K562 (cell line): ENCODE measurements around the gene USH2A. TPM values are rescaled to one million over a fixed set of nuclear protein-coding genes. Genes with fewer than 3 reads are reported as not detected.

Experiments
- ATAC-seq: fragments of 200-7000 bp; cut with Tn5 transposase; 3 replicates; pipeline ENCODE4 v1.9.1; 2020; ENCODE audit warnings: moderate library complexity
- BruUV-seq: library from RNA; stranded (reverse); fragments of 400-500 nt; replicated peaks from 2 replicates; lab custom pipeline; 2021; lab: Mats Ljungman, UMichigan
- CTCF ChIA-PET: fragments of 300-600 bp; formaldehyde crosslinking; extraction: SDS; loops from one replicate; lab custom pipeline; 2021; ENCODE audit warnings: low intra/inter-chr PET ratio; lab: Yijun Ruan, JAX
- POLR2A ChIA-PET: fragments of 300-600, 350-650 bp; sonication (Branson Sonifier 250); formaldehyde crosslinking; extraction: SDS; loops from one replicate; lab custom pipeline; 2021; ENCODE audit warnings: antibody characterized with exemption, inconsistent platforms; lab: Yijun Ruan, JAX
- DNase-seq, 4 experiments: peaks; one replicate each; pipeline versions ENCODE4 v3.0.0 to v3.0.0-alpha.2; 2011 to 2018; ENCODE audit warnings: low spot score in 3 of 4, mixed read lengths in 3 of 4; ENCODE audit errors: extremely low read depth in 1 of 4
- FAIRE-seq: peaks from 2 replicates; lab custom pipeline; 2011; peaks lifted over from hg19 to GRCh38; lab: Jason Lieb, UNC
- H2AFZ ChIP-seq: 2 replicates; pipeline ENCODE4 v1.6.0; 2011; ENCODE audit warnings: low read depth, low read length, control low read depth, inconsistent platforms
- H3K27ac ChIP-seq: fragments of 200-600 bp; 3 replicates; pipeline ENCODE4 v1.8.0; 2011; ENCODE audit warnings: low read depth, mild to moderate bottlenecking, control low read depth, inconsistent platforms, low read length, moderate library complexity, mixed read lengths; ENCODE audit errors: extremely low read depth
- H3K27me3 ChIP-seq, 2 experiments: fragments of 300-600 bp in 1 of 2; 2 replicates in 1 of 2; 3 replicates in 1 of 2; pipeline versions ENCODE4 v1.6.0 to v1.8.0; 2011; ENCODE audit warnings: inconsistent platforms in 2 of 2, low read length in 2 of 2, mild to moderate bottlenecking in 1 of 2, mixed read lengths in 1 of 2, moderate library complexity in 1 of 2; ENCODE audit not compliant: control insufficient read depth in 2 of 2, insufficient read depth in 2 of 2
- H3K36me3 ChIP-seq: fragments of 300-600 bp; 3 replicates; pipeline ENCODE4 v1.8.0; 2011; ENCODE audit warnings: mild to moderate bottlenecking, low read length, inconsistent platforms; ENCODE audit not compliant: control insufficient read depth, insufficient read depth
- H3K4me1 ChIP-seq, 2 experiments: fragments of 200-600 bp in 1 of 2; replicated peaks in 1 of 2; 2 replicates in 1 of 2; 3 replicates in 1 of 2; pipeline versions ENCODE4 v1.5.1 to v1.8.0; 2011; ENCODE audit warnings: inconsistent platforms in 2 of 2, low read length in 2 of 2, mild to moderate bottlenecking in 1 of 2, mixed read lengths in 1 of 2, moderate library complexity in 1 of 2; ENCODE audit not compliant: control insufficient read depth in 2 of 2, insufficient read depth in 2 of 2
- H3K4me2 ChIP-seq: 2 replicates; pipeline ENCODE4 v1.6.1; 2011; ENCODE audit warnings: low read length, control low read depth, inconsistent platforms, mixed read lengths; ENCODE audit not compliant: insufficient read depth
- H3K4me3 ChIP-seq: fragments of 200-600 bp; sonication (generic), shearing (Covaris generic); 2 replicates; pipeline ENCODE4 v1.5.1; 2016; ENCODE audit warnings: control low read depth, inconsistent platforms
- H3K79me2 ChIP-seq: fragments of 200-600 bp; 3 replicates; pipeline ENCODE4 v1.8.0; 2011; ENCODE audit warnings: low read length, inconsistent platforms; ENCODE audit not compliant: control insufficient read depth, insufficient read depth
- H3K9ac ChIP-seq, 2 experiments: 2 replicates each; pipeline versions ENCODE4 v1.6.0 to v1.6.1; 2011; ENCODE audit warnings: low read depth in 2 of 2, low read length in 2 of 2, control low read depth in 1 of 2, inconsistent platforms in 1 of 2, mild to moderate bottlenecking in 1 of 2, mixed read lengths in 1 of 2; ENCODE audit not compliant: insufficient read depth in 1 of 2
- H3K9me1 ChIP-seq: one replicate; pipeline ENCODE4 v1.6.0; 2011; ENCODE audit warnings: inconsistent platforms, mild to moderate bottlenecking, low read length, moderate library complexity; ENCODE audit not compliant: control insufficient read depth, insufficient read depth
- H3K9me3 ChIP-seq: replicated peaks from 2 replicates; pipeline ENCODE4 v1.5.1; 2011; ENCODE audit warnings: low read depth, low read length, inconsistent platforms; ENCODE audit not compliant: control insufficient read depth, insufficient read depth
- H4K20me1 ChIP-seq: replicated peaks from 2 replicates; pipeline ENCODE4 v1.6.1; 2011; ENCODE audit warnings: low read length, inconsistent platforms, mixed read lengths; ENCODE audit not compliant: control insufficient read depth, insufficient read depth
- DIDO1 ChIP-seq: fragments of 450-650 bp; IDR thresholded peaks from 2 replicates; pipeline ENCODE4 v1.6.1; 2016; ENCODE audit warnings: low read depth, missing biosample characterization, missing genetic modification characterization
- ETS1 ChIP-seq: conservative IDR thresholded peaks from 2 replicates; pipeline ENCODE4 v1.6.1; 2011; ENCODE audit warnings: low read depth, mild to moderate bottlenecking, low read length; ENCODE audit not compliant: control insufficient read depth
- FOXK2 ChIP-seq, 2 experiments: fragments of 450-650 bp; IDR thresholded peaks in 1 of 2; conservative IDR thresholded peaks in 1 of 2; 2 replicates each; pipeline ENCODE4 v1.6.1; 2016; ENCODE audit warnings: low read depth in 2 of 2, mild to moderate bottlenecking in 1 of 2
- HEY1 ChIP-seq: fragments of 250-450 bp; sonication (Bioruptor Pico); IDR thresholded peaks from 2 replicates; pipeline ENCODE4 v1.5.0; 2020; ENCODE audit warnings: mild to moderate bottlenecking, moderate library complexity, borderline replicate concordance
- HIVEP1 ChIP-seq: fragments of 250-450 bp; sonication (Bioruptor Pico); IDR thresholded peaks from 2 replicates; pipeline ENCODE4 v1.4.0; 2020; ENCODE audit warnings: mild to moderate bottlenecking
- JUNB ChIP-seq: fragments of 450-650 bp; formaldehyde crosslinking; conservative IDR thresholded peaks from 2 replicates; pipeline ENCODE4 v1.4.0; 2020; ENCODE audit warnings: mild to moderate bottlenecking
- MAFG ChIP-seq: fragments of 450-650 bp; conservative IDR thresholded peaks from 2 replicates; pipeline ENCODE4 v1.6.1; 2016; ENCODE audit warnings: missing genetic modification characterization, missing compliant biosample characterization
- NBN ChIP-seq: fragments of 450-650 bp; IDR thresholded peaks from 2 replicates; pipeline ENCODE4 v1.6.1; 2016; ENCODE audit warnings: low read depth, mild to moderate bottlenecking
- NCOA4 ChIP-seq: fragments of 450-650 bp; IDR thresholded peaks from 2 replicates; pipeline ENCODE4 v1.6.1; 2018; ENCODE audit warnings: mild to moderate bottlenecking; ENCODE audit not compliant: partially characterized antibody
- NFIC ChIP-seq: fragments of 450-650 bp; IDR thresholded peaks from 2 replicates; pipeline ENCODE4 v1.6.1; 2017; ENCODE audit warnings: mild to moderate bottlenecking, inconsistent platforms
- YY1 ChIP-seq, 3 experiments: IDR thresholded peaks; 2 replicates each; pipeline ENCODE4 v1.6.1; 2011; ENCODE audit warnings: low read length in 2 of 3, mild to moderate bottlenecking in 2 of 3, moderate library complexity in 2 of 3, borderline replicate concordance in 1 of 3, control low read depth in 1 of 3, low read depth in 1 of 3; ENCODE audit not compliant: insufficient read depth in 3 of 3, insufficient replicate concordance in 2 of 3, control insufficient read depth in 1 of 3, insufficient read length in 1 of 3; ENCODE audit errors: extremely low read depth in 1 of 3
- ZBTB17 ChIP-seq: fragments of 450-650 bp; formaldehyde crosslinking; IDR thresholded peaks from 2 replicates; pipeline ENCODE4 v1.4.0; 2020; ENCODE audit warnings: mild to moderate bottlenecking
- ZBTB34 ChIP-seq: fragments of 250-450 bp; sonication (Bioruptor Pico); IDR thresholded peaks from 2 replicates; pipeline ENCODE4 v1.8.0; 2021; ENCODE audit warnings: mild to moderate bottlenecking, moderate library complexity
- ZNF3 ChIP-seq: fragments of 250-450 bp; sonication (Bioruptor Pico); IDR thresholded peaks from 2 replicates; pipeline ENCODE4 v1.5.0; 2021; ENCODE audit warnings: mild to moderate bottlenecking, moderate library complexity
- ZNF311 ChIP-seq: fragments of 250-450 bp; sonication (Bioruptor Pico); IDR thresholded peaks from 2 replicates; pipeline ENCODE4 v1.4.0; 2020; ENCODE audit warnings: mild to moderate bottlenecking, moderate library complexity
- ZNF316 ChIP-seq: fragments of 450-650 bp; IDR thresholded peaks from 2 replicates; pipeline ENCODE4 v1.6.1; 2016
- ZNF507 ChIP-seq: conservative IDR thresholded peaks from 2 replicates; pipeline ENCODE4 v1.6.1; 2017; ENCODE audit warnings: missing genetic modification characterization, missing compliant biosample characterization
- ZNF592 ChIP-seq: fragments of 450-650 bp; IDR thresholded peaks from 2 replicates; pipeline ENCODE4 v1.6.1; 2017; ENCODE audit warnings: antibody characterized with exemption, mild to moderate bottlenecking
- WGBS: fragments of 100-300 bp; shearing (Covaris generic); methylation state at CpG from one replicate; pipeline ENCODE4 v1.1.6; 2016; ENCODE audit warnings: low coverage, mixed read lengths; ENCODE audit not compliant: insufficient coverage; ENCODE audit errors: missing lambda C conversion rate; 5-methylcytosine and 5-hydroxymethylcytosine counted together
- in situ Hi-C: fragments of 300-500 bp; cut with MboI; formaldehyde crosslinking; loops from 4 replicates; pipeline ENCODE4 v1.15.0; 2018; ENCODE audit warnings: inconsistent platforms, mixed read lengths
- intact Hi-C: fragments of 100-400 bp; cut with micrococcal nuclease; formaldehyde crosslinking; loops from 2 replicates; pipeline ENCODE4 v1.14.2; 2022
- polyA plus RNA-seq, 8 experiments: library from polyadenylated mRNA; depleted of rRNA in 4 of 8; stranded (reverse) in 5 of 8; unstranded in 3 of 8; fragments of >200 nt; fragmentation: Nextera tagmentation in 2 of 8; fragmentation: Illumina TruSeq in 1 of 8; extraction: Ambion mirVana in 2 of 8; extraction: Trizol in 1 of 8; gene quantifications; 2 replicates each; pipeline versions ENCODE4 v1.2.1 to v1.2.3, GENCODE V29; 2011 to 2014; ENCODE audit warnings: inconsistent platforms in 1 of 8, missing spikeins in 1 of 8
- total RNA-seq, 7 experiments: library from RNA; depleted of rRNA in 6 of 7; stranded (reverse); fragments of >200 nt in 6 of 7; fragmentation: Illumina TruSeq in 2 of 7; extraction: Trizol in 2 of 7; gene quantifications; 2 replicates each; pipeline versions ENCODE4 v1.2.1 to v1.2.3, GENCODE V29; 2011 to 2021; ENCODE audit warnings: low replicate concordance in 1 of 7

Gene USH2A
- total and polyA plus RNA-seq, 9 of the 15 experiments (the other 6 are each of a cell fraction or from before 2014, with no cell fraction given) = under 0.01 TPM; not detected in 7

GRCh38 chr1:215612391-215612790, 810.9 kb downstream of the USH2A start:
- in situ Hi-C loops = no loop called here

More at GRCh38 chr1:215612391-215612790, 810.9 kb downstream of the USH2A start:
- ChIA-PET CTCF (no interaction called here), POLR2A (no interaction called here)
- no peak for DNase-seq
- Histone ChIP-seq H2AFZ (no peak overlapping the region), H3K9ac (no peak overlapping the region), H3K36me3 (peaks cover 70% of the 10 kb centered on the region), H3K79me2 (peaks cover 5% of the 10 kb centered on the region; the same call in 2 of the 3 replicates), H3K4me2 (no peak overlapping the region), H3K9me3 (no peaks in the 10 kb centered on the region), H3K9me1 (no peaks in the 10 kb centered on the region), H3K27me3 (no peaks in the 10 kb centered on the region), H3K4me1 (no peaks in the 10 kb centered on the region), H3K27ac (no peak overlapping the region), H3K4me3 (no peak overlapping the region), H4K20me1 (no peaks in the 10 kb centered on the region)
- no peak for FAIRE-seq
- BruUV-seq = no TSS peak
- no peak for ATAC-seq
- intact Hi-C loops = no loop called here
- no peak for TF ChIP-seq DIDO1 (tag)
- TF ChIP-seq ZNF3 (CRISPR knock-in tag) = no peak
- no peak for TF ChIP-seq ZBTB34
- TF ChIP-seq ZNF592 = no peak
- no peak for TF ChIP-seq NBN
- TF ChIP-seq ZNF507 (tag) = no peak
- TF ChIP-seq YY1 (IDR thresholded peaks at IDR 0.05; ENCODE audit: borderline replicate concordance in 1 of 3, control insufficient read depth in 1 of 3, extremely low read depth in 1 of 3, insufficient read depth in 3 of 3, insufficient read length in 1 of 3, insufficient replicate concordance in 2 of 3, low read depth in 1 of 3, low read length in 2 of 3) = no peak
- TF ChIP-seq ZBTB17 (CRISPR knock-in tag) = no peak
- no peak for TF ChIP-seq JUNB (CRISPR knock-in tag)
- TF ChIP-seq HIVEP1 (CRISPR knock-in tag) = no peak
- TF ChIP-seq NFIC = no peak
- no peak for TF ChIP-seq NCOA4
- no peak for TF ChIP-seq FOXK2 (conservative IDR thresholded peaks at IDR 0.05 in 1 of 2, IDR thresholded peaks at IDR 0.05 in 1 of 2; ENCODE audit: low read depth in 2 of 2)
- no peak for TF ChIP-seq ZNF316
- no peak for TF ChIP-seq MAFG (tag)
- no peak for TF ChIP-seq ETS1
- TF ChIP-seq HEY1 (CRISPR knock-in tag) = no peak
- no peak for TF ChIP-seq ZNF311 (CRISPR knock-in tag)
- WGBS = 92% methylated on average over 3 of the region's 3 CpGs
